GM11168 (cell line): ENCODE results near the gene KLK3.

Source experiments
- in situ Hi-C: fragments of 300-500 bp; cut with MboI; formaldehyde crosslinking; loops from one replicate; pipeline ENCODE4 v1.12.0; 2022; ENCODE audit warnings: low sequenced_read_pairs; ENCODE audit not compliant: unreplicated experiment

KLK3 gene

DNA sequence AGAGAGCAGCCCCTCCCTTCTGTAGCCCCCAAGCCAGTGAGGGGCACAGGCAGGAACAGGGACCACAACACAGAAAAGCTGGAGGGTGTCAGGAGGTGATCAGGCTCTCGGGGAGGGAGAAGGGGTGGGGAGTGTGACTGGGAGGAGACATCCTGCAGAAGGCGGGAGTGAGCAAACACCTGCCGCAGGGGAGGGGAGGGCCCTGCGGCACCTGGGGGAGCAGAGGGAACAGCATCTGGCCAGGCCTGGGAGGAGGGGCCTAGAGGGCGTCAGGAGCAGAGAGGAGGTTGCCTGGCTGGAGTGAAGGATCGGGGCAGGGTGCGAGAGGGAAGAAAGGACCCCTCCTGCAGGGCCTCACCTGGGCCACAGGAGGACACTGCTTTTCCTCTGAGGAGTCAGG lies 4.2 kb downstream of the KLK3 start:
- in situ Hi-C loops = no loop called here

DNA sequence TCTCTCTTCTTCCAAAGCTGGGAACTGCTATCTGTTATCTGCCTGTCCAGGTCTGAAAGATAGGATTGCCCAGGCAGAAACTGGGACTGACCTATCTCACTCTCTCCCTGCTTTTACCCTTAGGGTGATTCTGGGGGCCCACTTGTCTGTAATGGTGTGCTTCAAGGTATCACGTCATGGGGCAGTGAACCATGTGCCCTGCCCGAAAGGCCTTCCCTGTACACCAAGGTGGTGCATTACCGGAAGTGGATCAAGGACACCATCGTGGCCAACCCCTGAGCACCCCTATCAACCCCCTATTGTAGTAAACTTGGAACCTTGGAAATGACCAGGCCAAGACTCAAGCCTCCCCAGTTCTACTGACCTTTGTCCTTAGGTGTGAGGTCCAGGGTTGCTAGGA lies 5.1 kb downstream of the KLK3 start:
- in situ Hi-C loops = no loop called here

DNA sequence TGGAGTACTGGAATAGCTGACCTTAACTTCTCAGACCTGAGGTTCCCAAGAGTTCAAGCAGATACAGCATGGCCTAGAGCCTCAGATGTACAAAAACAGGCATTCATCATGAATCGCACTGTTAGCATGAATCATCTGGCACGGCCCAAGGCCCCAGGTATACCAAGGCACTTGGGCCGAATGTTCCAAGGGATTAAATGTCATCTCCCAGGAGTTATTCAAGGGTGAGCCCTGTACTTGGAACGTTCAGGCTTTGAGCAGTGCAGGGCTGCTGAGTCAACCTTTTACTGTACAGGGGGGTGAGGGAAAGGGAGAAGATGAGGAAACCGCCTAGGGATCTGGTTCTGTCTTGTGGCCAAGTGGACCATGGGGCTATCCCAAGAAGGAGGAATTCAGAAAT lies 6.3 kb downstream of the KLK3 start:
- in situ Hi-C loops = no loop called here

DNA sequence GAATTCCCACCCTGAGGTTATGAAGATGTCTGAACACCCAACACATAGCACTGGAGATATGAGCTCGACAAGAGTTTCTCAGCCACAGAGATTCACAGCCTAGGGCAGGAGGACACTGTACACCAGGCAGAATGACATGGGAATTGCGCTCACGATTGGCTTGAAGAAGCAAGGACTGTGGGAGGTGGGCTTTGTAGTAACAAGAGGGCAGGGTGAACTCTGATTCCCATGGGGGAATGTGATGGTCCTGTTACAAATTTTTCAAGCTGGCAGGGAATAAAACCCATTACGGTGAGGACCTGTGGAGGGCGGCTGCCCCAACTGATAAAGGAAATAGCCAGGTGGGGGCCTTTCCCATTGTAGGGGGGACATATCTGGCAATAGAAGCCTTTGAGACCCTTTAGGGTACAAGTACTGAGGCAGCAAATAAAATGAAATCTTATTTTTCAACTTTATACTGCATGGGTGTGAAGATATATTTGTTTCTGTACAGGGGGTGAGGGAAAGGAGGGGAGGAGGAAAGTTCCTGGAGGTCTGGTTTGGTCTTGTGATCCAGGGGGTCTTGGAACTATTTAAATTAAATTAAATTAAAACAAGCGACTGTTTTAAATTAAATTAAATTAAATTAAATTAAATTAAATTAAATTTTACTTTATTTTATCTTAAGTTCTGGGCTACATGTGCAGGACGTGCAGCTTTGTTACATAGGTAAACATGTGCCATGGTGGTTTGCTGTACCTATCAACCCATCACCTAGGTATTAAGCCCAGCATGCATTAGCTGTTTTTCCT lies 7.0 kb downstream of the KLK3 start:
- in situ Hi-C loops = no loop called here

DNA sequence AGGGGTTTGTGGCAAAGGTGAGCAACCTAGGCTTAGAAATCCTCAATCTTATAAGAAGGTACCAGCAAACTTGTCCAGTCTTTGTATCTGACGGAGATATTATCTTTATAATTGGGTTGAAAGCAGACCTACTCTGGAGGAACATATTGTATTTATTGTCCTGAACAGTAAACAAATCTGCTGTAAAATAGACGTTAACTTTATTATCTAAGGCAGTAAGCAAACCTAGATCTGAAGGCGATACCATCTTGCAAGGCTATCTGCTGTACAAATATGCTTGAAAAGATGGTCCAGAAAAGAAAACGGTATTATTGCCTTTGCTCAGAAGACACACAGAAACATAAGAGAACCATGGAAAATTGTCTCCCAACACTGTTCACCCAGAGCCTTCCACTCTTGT lies 14.8 kb downstream of the KLK3 start:
- in situ Hi-C loops = no loop called here

DNA sequence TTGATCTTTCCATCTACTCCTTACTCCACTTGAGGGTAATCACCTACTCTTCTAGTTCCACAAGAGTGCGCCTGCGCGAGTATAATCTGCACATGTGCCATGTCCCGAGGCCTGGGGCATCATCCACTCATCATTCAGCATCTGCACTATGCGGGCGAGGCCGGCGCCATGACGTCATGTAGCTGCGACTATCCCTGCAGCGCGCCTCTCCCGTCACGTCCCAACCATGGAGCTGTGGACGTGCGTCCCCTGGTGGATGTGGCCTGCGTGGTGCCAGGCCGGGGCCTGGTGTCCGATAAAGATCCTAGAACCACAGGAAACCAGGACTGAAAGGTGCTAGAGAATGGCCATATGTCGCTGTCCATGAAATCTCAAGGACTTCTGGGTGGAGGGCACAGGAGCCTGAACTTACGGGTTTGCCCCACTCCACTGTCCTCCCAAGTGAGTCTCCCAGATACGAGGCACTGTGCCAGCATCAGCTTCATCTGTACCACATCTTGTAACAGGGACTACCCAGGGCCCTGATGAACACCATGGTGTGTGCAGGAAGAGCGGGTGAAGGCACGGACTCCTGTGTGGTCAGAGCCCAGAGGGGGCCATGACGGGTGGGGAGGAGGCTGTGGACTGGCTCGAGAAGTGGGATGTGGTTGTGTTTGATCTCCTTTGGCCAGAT lies 15.8 kb downstream of the KLK3 start:
- in situ Hi-C loops = no loop called here

DNA sequence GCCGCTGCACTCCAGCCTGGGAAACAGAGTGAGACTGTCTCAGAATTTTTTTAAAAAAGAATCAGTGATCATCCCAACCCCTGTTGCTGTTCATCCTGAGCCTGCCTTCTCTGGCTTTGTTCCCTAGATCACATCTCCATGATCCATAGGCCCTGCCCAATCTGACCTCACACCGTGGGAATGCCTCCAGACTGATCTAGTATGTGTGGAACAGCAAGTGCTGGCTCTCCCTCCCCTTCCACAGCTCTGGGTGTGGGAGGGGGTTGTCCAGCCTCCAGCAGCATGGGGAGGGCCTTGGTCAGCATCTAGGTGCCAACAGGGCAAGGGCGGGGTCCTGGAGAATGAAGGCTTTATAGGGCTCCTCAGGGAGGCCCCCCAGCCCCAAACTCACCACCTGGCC lies 18.3 kb downstream of the KLK3 start, which contains the start of gene KLK2:
KLK2 (plus strand) TSS at position 384 of the 400 bp plus-strand sequence. CDS start 35 bp downstream, outside the sequence.
- in situ Hi-C loops = no loop called here

DNA sequence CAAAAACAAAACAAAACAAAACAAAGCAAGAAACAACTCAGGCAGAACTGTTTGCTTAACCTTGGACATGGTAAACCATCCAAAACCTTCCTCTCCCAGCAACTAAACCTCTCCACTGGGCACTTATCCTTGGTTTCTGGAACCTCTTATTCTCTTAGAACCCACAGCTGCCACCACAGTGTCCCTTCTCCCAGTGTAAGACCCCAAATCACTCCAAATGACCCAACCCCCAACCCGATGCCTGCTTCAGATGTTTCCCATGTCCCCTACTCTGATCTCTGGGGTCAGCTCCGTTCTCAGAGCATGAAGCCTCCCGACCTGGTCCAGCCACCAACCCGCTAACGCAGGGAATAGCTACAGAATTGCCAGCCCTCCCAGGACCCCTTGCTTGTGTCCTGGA lies 19.5 kb downstream of the KLK3 start:
- in situ Hi-C loops = no loop called here

DNA sequence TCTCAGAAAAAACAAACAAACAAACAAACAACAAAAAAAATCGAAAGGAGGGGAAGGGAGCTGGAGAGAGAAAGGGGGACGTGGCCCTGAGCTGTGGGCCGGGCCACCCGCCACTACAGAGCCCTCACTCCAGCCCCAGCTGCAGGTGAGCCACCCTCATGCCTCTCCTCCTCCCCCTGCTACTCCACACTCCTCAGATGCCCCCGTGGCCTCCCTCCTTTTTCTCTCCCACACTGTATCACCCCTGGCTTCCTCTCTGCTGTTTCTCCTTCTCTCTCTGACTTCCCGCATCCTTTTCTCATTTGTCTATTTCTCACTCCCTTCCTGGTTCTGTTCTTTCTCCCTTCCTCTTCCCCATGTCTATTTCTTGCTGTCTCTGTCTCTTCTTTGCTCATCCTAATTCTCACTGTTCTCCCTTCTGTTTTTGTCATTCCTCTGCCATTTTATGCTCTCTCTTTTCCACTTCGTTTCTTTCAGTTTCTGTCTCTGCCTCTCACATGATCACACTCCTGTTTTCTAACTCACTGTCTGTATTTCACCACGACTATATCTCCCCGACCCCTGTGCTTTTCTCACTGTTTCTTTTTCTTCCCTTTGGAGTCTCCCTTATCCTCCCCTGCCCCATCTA lies 21.2 kb downstream of the KLK3 start:
- in situ Hi-C loops = no loop called here

DNA sequence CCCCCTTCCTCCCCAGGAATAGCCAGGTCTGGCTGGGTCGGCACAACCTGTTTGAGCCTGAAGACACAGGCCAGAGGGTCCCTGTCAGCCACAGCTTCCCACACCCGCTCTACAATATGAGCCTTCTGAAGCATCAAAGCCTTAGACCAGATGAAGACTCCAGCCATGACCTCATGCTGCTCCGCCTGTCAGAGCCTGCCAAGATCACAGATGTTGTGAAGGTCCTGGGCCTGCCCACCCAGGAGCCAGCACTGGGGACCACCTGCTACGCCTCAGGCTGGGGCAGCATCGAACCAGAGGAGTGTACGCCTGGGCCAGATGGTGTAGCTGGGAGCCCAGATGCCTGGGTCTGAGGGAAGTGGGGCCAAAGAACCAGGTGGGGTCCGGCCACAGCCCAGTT lies 21.7 kb downstream of the KLK3 start:
- in situ Hi-C loops = no loop called here

DNA sequence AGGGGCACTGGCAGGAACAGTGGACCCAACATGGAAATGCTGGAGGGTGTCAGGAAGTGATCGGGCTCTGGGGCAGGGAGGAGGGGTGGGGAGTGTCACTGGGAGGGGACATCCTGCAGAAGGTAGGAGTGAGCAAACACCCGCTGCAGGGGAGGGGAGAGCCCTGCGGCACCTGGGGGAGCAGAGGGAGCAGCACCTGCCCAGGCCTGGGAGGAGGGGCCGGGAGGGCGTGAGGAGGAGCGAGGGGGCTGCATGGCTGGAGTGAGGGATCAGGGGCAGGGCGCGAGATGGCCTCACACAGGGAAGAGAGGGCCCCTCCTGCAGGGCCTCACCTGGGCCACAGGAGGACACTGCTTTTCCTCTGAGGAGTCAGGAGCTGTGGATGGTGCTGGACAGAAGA lies 22.6 kb downstream of the KLK3 start:
- in situ Hi-C loops = no loop called here

DNA sequence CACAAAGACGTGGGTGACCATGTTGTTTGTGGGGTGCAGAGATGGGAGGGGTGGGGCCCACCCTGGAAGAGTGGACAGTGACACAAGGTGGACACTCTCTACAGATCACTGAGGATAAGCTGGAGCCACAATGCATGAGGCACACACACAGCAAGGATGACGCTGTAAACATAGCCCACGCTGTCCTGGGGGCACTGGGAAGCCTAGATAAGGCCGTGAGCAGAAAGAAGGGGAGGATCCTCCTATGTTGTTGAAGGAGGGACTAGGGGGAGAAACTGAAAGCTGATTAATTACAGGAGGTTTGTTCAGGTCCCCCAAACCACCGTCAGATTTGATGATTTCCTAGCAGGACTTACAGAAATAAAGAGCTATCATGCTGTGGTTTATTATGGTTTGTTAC lies 24.1 kb downstream of the KLK3 start:
- in situ Hi-C loops = no loop called here

DNA sequence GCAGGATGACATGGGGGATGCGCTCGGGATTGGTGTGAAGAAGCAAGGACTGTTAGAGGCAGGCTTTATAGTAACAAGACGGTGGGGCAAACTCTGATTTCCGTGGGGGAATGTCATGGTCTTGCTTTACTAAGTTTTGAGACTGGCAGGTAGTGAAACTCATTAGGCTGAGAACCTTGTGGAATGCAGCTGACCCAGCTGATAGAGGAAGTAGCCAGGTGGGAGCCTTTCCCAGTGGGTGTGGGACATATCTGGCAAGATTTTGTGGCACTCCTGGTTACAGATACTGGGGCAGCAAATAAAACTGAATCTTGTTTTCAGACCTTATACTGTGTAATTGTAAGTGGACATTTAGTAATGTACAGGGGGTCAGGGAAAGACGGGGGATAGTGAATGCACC lies 25.5 kb downstream of the KLK3 start:
- in situ Hi-C loops = no loop called here

DNA sequence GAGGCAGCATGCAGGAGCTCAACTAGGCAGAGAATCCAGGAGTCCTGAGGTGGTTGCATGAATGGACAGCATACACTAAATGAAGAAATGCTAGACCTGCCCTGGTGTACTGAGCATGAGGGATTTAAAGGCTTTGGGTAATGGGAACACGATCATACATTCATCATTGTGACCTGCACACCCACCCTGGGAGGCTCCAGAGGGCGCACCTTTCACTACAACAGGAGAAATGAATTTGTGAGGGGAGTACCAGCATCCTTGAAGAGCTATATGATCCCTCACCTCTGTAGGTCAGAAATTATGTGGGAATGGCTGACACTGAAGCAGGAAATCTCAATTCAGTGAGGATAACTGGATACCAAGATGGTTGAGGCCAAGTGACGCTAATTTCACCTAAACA lies 27.5 kb downstream of the KLK3 start:
- in situ Hi-C loops = no loop called here

DNA sequence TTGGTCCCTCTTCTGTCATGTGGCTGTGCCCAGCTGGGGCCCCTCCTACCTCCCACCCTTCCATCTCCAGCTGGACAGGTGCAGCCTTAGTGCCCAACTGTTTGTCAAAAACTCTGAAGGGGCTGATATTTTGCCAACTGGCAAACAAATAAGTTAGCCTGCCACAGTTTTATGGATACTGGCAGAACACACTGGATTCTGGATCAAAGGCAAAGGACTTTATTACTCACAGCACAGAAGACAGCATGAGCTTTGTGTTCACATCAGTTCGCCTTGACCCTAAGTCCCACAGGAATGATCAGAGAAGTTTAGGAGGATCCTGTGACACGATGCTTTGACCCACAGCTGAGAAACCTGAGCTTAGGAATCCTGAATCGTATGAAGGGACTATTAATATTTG lies 34.9 kb downstream of the KLK3 start:
- in situ Hi-C loops = no loop called here

DNA sequence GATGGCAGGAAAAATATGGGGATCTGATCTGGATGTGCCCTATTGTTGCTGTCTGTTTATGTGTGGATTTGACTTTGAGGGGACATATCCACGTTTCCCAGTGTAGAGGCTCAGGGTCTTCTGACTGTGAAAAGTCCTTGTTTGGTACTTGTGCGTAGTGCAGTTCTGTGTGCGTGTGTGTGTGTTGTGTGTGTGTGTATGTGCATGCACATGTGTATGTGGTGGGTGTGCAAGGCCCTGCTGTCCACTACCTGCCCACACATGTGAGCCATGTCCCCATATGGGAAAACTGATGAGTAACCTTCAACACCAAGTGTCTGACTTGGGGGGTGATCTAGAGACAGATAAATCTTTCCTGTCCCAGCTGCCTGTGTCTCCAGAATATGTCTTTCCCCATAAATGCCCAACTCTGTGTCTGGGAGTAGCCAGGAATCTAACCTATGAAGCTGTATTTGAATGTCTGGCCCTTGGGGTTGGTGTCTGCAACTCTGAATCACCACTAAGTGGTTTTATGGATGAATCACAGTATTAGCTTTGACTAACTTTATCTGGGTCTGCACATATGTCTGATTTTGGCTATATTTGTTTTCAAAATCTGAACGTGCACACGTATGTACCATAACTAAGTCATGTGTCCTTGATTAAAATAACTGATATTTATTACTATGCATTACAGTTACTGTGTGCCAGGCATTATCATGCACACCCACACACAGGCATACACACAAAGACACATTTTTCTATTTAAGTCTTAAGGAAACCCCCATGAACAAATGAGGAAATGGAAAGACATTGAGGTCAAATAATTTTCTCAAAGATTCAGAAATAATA lies 35.9 kb downstream of the KLK3 start:
- in situ Hi-C loops = no loop called here

DNA sequence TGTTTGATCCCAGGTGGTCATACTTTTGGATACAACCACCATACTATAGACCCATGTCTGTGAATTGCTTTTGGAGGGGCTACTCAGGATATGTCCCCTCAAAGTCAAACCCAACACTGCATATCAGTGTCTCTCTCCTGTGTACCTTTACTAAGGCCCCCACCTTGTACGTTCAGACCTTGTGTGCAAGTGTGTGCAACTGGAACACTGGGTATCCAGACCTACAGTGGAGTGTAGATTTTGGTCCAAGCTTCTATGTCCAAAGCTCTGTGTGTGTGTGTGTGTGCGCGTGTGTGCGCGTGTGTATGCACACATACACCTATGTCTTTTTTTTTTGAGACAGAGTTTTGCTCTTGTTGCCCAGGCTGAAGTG lies 36.5 kb downstream of the KLK3 start:
- in situ Hi-C loops = no loop called here

DNA sequence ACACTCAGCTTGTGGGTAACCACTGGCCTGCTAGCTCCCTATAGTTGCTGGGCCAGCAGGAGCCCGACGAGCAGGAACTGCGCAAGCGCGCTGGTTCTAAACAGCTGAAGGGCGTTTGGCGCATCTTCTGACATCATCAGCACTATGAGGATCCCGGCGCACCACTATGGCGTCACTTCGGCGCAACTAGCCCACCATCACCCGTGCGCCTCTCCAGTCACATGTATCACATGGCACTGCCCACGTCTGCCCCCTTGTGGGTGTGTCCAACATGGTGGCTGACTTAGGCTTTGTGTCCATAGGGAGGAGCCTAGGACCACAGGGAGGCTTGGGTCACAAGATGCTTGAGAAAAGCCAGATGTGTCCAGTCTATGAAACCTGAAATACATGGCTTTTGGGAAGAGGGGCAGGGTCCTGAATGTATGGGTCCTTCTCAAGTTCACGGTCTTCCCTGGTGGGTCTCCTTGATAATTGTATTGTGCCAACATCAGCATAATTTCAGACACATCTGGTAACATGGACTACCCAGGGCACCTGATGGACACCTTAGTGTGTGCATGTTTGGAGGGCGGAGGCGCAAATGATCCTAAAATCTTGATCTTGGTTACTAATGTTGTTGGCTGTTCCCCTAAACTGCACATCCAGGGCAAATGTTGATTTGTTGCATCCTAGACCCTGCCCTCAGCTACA lies 38.5 kb downstream of the KLK3 start:
- in situ Hi-C loops = no loop called here

DNA sequence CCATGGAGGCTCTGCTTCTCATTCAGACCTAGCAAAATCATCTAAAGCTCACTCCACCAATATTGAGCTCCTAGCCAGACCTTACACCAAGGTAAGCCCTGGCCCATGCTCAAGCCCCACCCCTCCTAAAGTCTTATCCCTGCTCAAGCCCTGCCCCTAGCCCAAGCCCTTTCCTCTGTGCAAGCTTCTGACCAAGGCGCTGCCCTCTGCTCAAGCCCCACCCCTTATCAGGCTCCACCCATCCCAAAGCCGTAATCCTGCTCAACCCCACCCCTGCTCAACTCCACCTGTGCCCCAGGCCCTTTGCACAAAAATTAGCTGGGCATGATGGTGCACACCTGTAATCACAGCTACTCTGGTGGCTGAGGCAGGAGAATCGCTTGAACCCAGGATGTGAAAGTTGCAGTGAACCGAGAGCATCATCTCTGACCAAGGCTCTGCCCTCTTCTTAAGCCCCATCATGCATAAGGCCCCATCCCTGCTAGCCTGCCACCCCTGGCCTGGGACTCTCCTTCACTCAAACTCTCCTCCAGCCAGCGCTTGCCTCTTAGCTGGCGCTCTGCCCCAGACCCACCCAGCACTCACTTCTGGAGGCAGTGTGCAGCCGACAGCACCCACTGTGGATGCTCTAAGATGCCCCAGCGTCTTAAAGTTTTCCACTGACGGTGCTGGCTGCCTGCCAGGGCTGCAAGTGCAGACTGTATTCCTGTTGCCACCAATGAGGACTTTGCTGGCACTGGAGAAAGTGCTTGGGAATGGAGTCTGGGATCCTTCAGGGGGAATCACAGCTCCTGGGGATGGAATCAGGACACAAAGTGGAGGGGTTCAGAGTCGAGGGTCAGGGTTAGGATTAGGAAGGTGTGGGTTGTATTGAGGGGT lies 40.0 kb downstream of the KLK3 start:
- in situ Hi-C loops = no loop called here
